Testis (tissue), 5 donors: Measurements from ENCODE around the gene RGS18. TPM values are rescaled to one million over a fixed set of nuclear protein-coding genes. Genes with fewer than 3 reads are reported as not detected.

Experiments
- DNase-seq: peaks from one replicate; pipeline ENCODE4 v3.0.0-alpha.2; 2019
- H3K27ac ChIP-seq, 2 donors: fragments of 200-600 bp; sonication (generic); one replicate each; pipeline ENCODE4 v1.5.1; 2019
- H3K27me3 ChIP-seq: fragments of 200-600 bp; sonication (generic); one replicate; pipeline ENCODE4 v1.5.1; 2019
- H3K36me3 ChIP-seq: fragments of 200-600 bp; sonication (generic); one replicate; pipeline ENCODE4 v1.5.1; 2017; ENCODE audit warnings: low read depth; ENCODE audit errors: missing control alignments
- H3K4me1 ChIP-seq: fragments of 200-600 bp; sonication (generic); one replicate; pipeline ENCODE4 v1.5.1; 2019
- H3K4me3 ChIP-seq, 2 donors: fragments of 200-600 bp; sonication (generic); one replicate each; pipeline ENCODE4 v1.5.1; 2017 to 2019
- H3K9me3 ChIP-seq: fragments of 200-600 bp; sonication (generic); one replicate; pipeline ENCODE4 v1.5.1; 2017
- CTCF ChIP-seq, 3 experiments: fragments of 450-650 bp in 2 of 3; fragments of 200-600 bp in 1 of 3; sonication (generic) in 1 of 3; IDR thresholded peaks; one replicate each; pipeline ENCODE4 v1.5.1; 2016 to 2019; ENCODE audit warnings: antibody characterized with exemption in 3 of 3, mild to moderate bottlenecking in 2 of 3, moderate library complexity in 1 of 3
- POLR2A ChIP-seq: fragments of 450-650 bp; IDR thresholded peaks from one replicate; pipeline ENCODE4 v1.6.1; 2017; ENCODE audit warnings: antibody characterized with exemption, mild to moderate bottlenecking, moderate library complexity
- WGBS, 2 donors: methylation state at CpG; one replicate each; pipeline ENCODE4 v1.1.5; 2018; 5-methylcytosine and 5-hydroxymethylcytosine counted together
- intact Hi-C: fragments of 100-400 bp; cut with DNase I; formaldehyde crosslinking; loops from one replicate; pipeline ENCODE4 v1.15.1; 2023; ENCODE audit warnings: low total_unique reads
- long read RNA-seq, 2 donors: transcript quantifications; one replicate each; lab custom pipeline, GENCODE V29; 2026
- polyA plus RNA-seq: library from polyadenylated mRNA; stranded (reverse); fragments of 350-450 nt; fragmentation: Illumina TruSeq; extraction: RNeasy Lipid Tissue Mini Kit (QIAGEN cat#74804); gene quantifications from one replicate; pipeline ENCODE4 v1.2.3, GENCODE V29; 2014; ENCODE audit warnings: low read depth, low replicate concordance; ENCODE audit not compliant: insufficient read depth
- total RNA-seq, 2 donors: library from RNA; depleted of rRNA; stranded (reverse); fragments of >200 nt; gene quantifications; one replicate each; pipeline ENCODE4 v1.2.3, GENCODE V29; 2016

RGS18 gene
- 1 to 10 TPM in 1 of 2 donors, under 1 TPM in 1; 0.79 to 1.7 TPM for total RNA-seq
- 0.75 TPM for polyA plus RNA-seq
- long read RNA-seq, donor 1, result 0 reads
- long read RNA-seq, donor 2, result 0 reads

GRCh38 chr1:192158181-192158580 is at the start of gene RGS18:
RGS18 (plus strand) TSS chr1:192158462; CDS start chr1:192158638, 176 bp downstream.
- 69 to 73% methylated on average over 3 of the region's 3 CpGs for WGBS, 2 donors
- no peak for DNase-seq
- no peaks in the 10 kb centered on the region for H3K36me3 ChIP-seq
- intact Hi-C loops, result no loop called here
- H3K9me3 ChIP-seq, result no peaks in the 10 kb centered on the region
- no peak for TF ChIP-seq CTCF (IDR thresholded peaks at IDR 0.05)
- H3K27me3 ChIP-seq, result no peaks in the 10 kb centered on the region
- H3K4me3 ChIP-seq, result no peak within 1 kb of the TSS
- no peaks in the 10 kb centered on the region for H3K4me1 ChIP-seq
- no peak within 1 kb of the TSS for H3K27ac ChIP-seq

- Histone ChIP-seq H3K27ac (no peak overlapping the region), H3K27me3 (no peaks in the 10 kb centered on the region), H3K9me3 (no peaks in the 10 kb centered on the region), H3K4me3 (no peak overlapping the region), H3K4me1 (no peaks in the 10 kb centered on the region), H3K36me3 (no peaks in the 10 kb centered on the region)
- TF ChIP-seq POLR2A (no peak), CTCF (IDR thresholded peaks at IDR 0.05) (no peak)
- 97% methylated on average over 2 of the region's 2 CpGs for WGBS, 2 donors
- intact Hi-C loops, result no loop called here
- no peak for DNase-seq
Measured at GRCh38 chr1:192109576-192109975, 48.7 kb upstream of the RGS18 start.

GRCh38 chr1:192115000-192115399 is 43.3 kb upstream of the RGS18 start:
- no peak for TF ChIP-seq POLR2A
- no peak for TF ChIP-seq CTCF (IDR thresholded peaks at IDR 0.05)
- intact Hi-C loops, result no loop called here
- Histone ChIP-seq H3K36me3 (no peaks in the 10 kb centered on the region), H3K4me3 (no peak overlapping the region), H3K9me3 (no peaks in the 10 kb centered on the region), H3K4me1 (no peaks in the 10 kb centered on the region), H3K27ac (no peak overlapping the region), H3K27me3 (no peaks in the 10 kb centered on the region)
- DNase-seq, result no peak
- 84 to 91% methylated on average over 3 of the region's 3 CpGs for WGBS, 2 donors

GRCh38 chr1:192118881-192119405 is 39.3 kb upstream of the RGS18 start:
- intact Hi-C loops, result no loop called here
- Histone ChIP-seq H3K9me3 (no peaks in the 10 kb centered on the region), H3K4me3 (no peak overlapping the region), H3K4me1 (no peaks in the 10 kb centered on the region), H3K36me3 (no peaks in the 10 kb centered on the region), H3K27ac (no peak overlapping the region), H3K27me3 (no peaks in the 10 kb centered on the region)
- DNase-seq, result no peak
- no peak for TF ChIP-seq POLR2A
- TF ChIP-seq CTCF (IDR thresholded peaks at IDR 0.05), result no peak
- 85 to 88% methylated on average over 2 of the region's 2 CpGs for WGBS, 2 donors

- Histone ChIP-seq H3K27ac (no peak overlapping the region), H3K9me3 (no peaks in the 10 kb centered on the region), H3K27me3 (no peaks in the 10 kb centered on the region), H3K36me3 (no peaks in the 10 kb centered on the region), H3K4me1 (no peaks in the 10 kb centered on the region), H3K4me3 (no peak overlapping the region)
- intact Hi-C loops, result no loop called here
- WGBS, 2 donors, result 77 to 84% methylated on average over 2 of the region's 2 CpGs
- no peak for TF ChIP-seq CTCF (IDR thresholded peaks at IDR 0.05)
- no peak for TF ChIP-seq POLR2A
- no peak for DNase-seq
Measured at GRCh38 chr1:192119701-192120100, 38.6 kb upstream of the RGS18 start.
